Activated CD8-positive, alpha-beta memory T cell treated with anti-CD3 and anti-CD28 coated beads, Interleukin-2, amount 50 U/mL, for 48 hours (primary cell): Measurements from ENCODE around the gene TCF3.
"Not testable (repeated sequence)": the region's sequence is repeated elsewhere in the genome, so short reads cannot be mapped to it uniquely, and the experiment has no call there.

ENCODE experiments used
- DNase-seq: peaks from one replicate; pipeline ENCODE4 v3.0.0-alpha.2; 2020

TCF3 gene

DNA sequence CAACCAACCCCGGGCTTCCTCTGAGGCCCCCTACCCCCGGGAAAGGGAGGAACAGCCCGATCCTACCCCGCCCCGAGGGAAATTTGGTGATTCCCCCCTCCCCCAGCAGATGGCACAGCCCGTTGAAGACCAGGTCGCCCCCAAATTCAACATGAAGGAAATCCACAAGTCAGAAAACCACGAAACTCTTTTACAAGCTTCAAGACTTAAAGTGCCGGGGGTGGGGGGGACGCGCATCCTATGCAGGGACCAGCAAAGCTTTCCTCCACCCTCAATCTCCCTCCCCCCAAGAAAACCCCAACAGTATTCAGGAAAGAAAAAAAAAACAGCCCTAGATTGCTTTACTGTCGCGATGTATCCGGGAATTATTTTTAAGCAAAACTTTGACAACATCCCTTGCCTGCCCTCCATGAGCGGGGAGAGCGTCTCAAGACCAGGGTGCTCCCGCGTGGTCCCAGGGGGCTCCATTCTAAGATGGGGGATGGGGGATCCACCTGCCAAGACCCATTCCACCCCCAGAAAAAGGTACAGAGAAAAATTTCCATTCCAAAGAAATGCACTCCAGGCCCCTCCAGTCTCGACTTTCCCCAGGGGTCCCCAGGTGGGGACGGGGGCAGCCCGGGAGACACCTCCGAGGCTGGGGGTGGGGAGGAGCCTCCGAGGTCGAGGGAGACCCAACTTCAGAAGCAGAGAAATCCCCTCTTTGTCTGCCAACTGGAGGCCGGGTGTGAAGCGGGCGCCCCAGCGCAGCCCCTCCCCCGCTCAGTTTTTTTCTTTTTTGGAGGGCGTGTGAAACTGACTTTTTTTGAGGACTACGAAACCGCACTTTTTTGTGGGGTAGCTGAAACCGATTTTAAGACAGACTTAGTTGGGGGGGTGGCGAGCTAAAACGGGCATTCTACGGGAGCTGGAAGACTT, 1.5 kb downstream of the TCF3 start:
- peak; percentile 81 for DNase-seq

DNA sequence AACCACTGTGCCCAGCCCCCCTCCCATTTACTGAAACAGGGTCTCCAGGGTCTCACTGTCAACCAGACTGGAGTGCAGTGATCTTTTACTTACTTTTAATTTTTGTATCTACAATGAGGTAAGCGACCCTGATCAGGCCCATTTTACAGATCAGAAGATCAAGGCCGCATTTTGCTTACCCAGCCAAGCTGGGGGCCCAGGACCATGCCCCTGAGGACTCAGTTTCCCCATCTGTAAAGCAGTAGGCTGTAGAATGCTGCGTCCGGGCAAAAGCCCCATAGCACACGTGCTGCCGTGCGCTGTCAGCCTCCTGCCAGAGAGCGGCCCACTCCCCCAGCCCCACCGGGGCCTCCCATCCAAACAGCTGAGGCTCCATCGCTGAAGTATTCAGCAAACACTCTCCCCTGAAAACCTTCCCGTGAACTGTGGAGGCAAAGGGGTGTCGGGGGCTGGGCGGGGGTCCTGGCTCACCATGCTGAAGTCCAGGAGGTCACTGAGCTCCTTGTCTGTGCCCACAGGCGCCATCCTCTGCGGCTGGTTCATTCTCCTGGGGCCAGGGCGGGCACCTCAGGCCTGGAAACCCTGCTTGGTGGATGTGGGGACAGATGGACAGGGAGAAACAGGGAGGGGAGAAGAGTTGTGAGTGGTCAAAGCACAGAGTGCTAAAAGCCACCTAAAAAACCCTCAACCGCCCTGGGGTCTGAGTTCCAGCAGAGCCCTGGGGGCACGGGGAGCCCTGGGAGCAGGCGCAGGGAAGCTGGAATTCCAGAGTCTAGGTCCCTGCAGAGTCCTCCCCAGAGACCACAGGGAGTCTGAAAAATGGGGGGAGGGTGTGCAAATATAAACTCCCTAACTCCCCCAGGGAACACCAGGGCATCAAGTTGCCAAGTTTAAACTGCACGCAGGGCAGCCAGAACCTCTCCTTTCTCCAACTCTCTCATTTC, 2.4 kb downstream of the TCF3 start:
- DNase-seq, result no peak

DNA sequence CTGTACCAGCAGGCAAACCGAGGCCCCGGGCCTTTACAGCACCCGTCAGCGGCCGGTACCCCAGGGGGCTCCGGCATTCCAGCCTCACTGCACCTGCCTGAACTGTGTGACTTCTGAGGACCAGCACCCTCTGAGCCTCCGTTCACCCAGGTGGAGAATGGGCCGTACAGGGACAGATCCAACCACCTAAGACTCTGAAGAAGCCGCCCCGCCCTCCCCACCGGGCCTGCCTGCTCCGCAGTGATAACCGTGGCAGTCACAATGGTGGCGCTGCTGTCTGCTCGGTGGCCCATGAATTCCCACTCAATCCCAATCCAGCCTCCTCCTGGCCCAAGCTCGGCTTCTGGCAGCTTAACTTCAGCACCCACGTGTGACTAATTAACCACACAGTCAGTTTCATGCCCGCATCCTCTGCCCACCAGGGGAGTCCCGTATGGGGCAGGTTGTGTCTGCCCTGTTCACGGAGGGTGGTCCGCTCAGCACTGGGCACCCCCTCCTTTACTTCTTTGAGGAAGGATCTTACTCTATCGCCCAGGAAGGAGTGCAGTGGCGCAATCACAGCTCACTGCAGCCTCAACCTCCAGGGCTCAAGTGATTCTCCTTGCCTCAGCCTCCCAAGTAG, 3.4 kb downstream of the TCF3 start:
- DNase-seq, result no peak

DNA sequence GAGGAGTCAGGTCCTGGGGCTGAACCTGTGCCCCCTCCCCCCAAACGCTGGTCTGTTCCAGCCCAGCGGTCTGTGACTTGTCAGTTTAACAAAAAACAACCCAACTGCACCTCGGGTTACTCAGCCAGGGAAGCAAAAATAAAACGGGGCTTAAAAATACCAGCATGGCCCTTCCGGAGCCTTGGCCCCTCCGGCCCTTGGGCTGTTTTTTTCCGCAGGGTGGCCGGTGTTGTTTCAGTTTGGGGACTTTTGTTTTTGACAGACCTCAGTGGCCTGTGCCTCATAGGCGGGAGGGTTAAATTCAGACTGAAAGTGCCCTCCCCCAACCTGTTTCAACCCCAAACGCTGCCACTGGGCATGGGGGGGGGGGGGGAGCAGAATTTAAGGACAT, 4.0 kb downstream of the TCF3 start:
- no peak for DNase-seq

DNA sequence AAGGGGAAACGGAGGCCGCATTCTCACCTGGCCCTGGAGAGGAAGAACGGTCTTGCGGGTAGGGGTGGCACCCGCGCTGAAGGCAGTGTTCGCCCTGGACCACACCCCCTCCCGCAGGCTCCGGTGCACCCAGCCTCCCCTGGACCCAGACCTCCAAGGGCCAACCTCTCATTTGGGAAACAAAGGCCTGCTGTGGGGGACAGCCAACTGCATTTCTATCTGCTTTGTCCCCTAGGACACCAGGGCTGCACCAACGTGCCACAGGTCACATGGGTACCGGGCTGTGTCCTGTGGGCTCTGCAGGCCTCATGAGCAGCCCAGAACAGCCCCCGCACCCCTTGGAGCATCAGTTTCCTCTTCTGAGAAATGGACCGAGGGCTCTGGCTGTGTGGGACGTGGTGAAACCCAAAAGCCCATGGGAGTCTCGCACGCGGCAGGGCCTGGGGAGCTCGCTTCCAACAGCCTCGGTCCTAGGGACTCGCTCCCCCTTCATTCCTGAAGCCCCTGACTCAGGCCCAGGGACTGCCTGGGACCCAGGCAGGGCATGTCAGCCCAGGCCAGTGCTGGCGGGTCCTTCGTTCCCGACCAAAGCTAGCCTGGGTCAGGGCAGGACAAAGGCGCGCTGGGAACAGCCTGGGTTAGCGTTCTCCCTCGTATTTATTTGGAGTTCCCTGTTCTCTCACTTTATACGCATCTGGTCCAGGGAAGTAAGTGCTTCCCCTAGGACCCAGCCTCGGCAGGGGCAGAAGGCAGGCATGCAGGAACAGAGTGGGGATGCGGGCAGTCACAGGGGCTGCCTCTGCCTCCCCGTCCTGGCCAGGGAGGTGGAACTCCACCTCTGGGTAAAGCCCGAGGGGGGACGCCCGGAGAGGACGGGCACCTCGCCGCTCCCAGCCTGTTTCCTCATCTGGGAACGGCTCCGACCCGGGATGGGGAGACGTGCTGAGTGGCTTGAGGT, 4.6 kb downstream of the TCF3 start:
- DNase-seq, result no peak

- DNase-seq, result no peak
Measured at GRCh38 chr19:1646659-1647453, 5.6 kb downstream of the TCF3 start.

DNA sequence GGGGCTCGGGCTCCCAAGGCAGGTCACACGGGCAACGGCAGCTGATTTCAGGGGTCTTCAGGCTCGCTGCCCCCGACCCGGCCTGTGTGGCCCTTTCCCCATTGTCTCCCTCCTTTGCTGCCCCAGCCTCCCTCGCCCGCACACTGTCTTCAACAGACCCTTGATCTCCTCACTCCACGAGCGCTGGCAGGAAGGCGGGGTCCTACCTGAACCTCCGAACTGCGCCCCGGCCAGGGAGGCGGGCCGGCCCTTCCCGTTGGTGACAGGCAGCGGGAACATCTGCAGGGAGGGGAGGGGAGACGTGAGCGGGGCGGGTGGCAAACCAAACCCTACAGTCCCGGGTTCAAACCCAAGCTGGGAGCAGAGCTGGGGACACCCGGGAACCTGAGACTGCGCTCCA, 6.3 kb downstream of the TCF3 start:
- DNase-seq, result no peak

GRCh38 chr19:1645299-1645698, 7.1 kb downstream of the TCF3 start:
- DNase-seq, result no peak

DNA sequence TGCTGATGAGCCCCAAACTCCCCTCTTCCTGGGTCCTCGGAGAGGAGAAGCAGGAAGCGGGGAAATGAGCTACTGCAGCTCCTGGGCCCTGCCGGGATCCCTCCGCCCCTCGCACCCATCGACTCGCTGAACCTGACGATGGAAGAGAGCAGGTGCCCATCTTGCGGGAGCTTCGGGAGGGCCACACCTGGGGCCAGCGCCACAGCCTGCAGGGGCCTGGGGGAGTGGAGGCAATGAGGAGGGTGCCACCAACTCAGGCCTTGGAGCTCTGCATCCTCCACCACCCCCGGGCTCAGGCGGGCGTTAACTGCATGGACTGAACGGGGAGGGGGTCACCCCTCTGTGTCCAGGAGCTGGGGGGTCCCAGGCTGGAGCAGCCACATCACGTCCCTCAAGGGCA, 8.3 kb downstream of the TCF3 start:
- DNase-seq, result no peak

DNA sequence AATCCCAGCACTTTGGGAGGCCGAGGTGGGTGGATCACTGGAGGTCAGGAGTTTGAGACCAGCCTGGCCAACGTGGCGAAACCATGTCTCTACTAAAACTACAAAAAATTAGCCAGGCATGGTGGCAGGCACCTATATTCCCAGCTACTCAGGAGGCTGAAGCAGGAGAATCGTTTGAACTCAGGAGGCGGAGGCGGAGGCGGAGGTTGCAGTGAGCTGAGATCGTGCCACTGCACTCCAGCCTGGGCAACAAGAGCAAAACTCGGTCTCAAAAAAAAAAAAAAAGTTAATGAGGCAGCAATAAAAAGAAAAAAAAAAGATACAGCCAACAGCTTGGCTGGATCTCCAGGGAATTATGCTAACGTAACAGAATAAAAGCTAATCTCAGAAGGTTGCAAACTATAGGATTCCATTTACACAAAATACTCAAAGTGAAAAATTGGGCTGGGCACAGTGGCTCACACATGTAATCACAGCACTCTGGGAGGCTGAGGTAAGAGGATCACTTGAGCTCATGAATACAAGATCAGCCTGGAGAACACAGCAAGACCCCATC, 11.4 kb downstream of the TCF3 start:
- DNase-seq, result not testable (repeated sequence)

DNA sequence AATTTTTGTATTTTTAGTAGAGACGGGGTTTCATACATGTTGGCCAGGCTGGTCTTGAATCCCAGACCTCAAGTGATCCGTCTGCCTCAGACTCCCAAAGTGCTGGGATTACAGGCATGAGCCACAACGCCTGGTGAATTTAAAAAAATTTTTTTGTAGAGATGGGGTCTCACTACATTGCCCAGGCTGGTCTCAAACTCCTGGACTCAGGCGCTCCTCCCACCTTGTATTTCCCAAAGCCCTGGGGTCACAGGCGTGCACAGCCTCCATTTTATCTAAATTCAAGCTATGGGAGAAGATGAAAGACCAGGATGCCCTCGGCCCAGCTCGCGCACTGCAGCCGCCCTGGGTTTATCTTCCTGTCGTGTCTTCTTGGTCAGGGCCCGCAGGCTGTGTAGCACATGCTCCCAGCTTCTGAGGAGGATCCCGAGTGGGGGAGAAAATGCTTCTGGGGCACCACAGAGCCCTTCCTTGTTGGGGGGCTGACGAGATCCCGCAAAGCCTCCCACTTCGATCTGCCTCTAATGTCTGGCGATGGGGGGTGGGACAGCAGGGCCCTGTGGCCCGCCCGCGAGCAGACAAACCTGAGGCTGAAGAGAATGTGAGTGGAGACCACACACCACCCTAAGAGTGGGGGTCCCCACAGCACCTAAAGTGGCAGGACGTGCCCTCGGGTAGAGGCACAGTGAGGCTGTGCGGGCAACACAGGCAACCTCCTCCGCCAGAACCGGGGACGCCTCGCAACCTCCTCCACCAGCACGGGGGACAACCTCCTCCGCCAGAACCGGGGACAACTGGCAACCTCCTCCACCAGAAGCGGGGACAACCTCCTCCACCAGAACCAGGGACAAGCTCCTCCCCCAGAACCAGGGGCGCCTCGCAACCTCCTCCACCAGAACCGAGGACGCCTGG, 15.8 kb downstream of the TCF3 start:
- DNase-seq, result no peak

DNA sequence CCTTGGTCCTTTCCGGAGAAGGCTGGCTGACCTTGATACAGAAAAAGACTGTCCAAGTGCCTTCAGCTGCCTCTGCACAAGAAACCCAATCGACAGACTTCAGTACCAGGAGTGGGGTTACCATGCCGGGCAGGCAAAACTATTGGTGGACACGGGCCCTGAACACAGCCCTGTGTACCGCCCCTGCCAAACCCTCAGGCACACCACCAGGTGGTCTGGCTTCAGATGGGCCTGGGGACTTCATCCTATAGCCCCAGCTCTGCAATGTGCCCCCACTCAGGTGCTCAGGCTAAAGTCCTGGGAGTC, 17.5 kb downstream of the TCF3 start:
- no peak for DNase-seq

DNA sequence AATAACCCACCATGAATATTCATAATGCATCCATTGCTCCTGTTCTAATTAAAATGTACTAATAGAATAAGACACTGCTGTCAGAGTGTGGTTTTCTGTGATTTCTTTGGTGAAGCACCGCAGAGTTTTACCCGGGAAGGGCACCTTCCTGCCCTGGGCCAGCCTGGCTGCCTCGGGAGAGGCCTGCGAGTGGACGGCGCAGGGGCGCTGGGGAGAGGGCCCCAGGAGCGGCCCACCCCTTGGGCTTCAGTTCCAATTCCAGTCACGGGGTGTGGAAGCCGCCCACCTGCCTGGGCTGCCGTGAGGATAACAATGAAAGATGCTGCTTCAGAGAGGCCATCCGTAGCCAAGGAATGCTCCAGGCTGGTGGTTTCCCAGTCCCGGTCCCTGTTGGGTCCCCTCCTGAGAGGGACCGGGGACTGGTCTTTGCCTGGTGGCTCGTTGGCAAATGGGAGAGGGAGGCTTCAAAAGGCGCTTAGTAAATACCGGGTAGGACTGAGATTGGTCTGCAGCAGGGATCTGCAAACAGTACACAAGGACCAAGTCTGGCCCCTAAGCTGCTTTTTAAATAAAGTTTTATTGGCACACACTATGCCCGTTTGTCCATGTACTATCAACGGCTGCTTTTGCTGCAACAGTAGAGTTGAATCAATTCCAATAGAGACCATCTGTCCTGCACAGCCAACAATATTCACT, 18.0 kb downstream of the TCF3 start:
- no peak for DNase-seq

DNA sequence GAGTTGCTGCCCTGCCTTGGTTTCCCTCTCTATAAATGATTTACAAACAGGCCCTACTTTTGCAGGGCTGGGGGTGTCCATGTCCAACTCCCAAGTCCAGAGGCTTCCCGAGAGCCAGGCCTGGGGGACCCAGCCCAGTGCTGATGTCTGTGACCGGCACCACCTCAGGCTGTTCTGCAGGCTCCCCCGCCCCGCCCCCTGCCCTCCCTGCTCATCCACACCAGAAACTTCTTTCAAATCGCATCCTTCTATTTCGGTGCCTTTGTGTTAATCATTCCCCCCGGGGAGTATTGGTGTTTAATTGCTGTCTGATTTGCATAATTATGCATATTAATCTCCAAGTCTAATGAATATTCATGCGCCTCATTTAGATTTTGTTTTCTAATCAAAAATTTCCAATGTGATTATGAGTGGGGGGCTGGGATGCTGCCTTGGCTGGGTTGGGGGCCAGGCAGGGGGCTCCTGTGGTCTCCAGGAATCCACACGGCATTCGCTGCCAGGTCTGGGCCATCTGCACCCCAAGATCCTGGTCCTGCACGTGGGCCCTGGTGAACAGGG, 19.1 kb downstream of the TCF3 start:
- no peak for DNase-seq

DNA sequence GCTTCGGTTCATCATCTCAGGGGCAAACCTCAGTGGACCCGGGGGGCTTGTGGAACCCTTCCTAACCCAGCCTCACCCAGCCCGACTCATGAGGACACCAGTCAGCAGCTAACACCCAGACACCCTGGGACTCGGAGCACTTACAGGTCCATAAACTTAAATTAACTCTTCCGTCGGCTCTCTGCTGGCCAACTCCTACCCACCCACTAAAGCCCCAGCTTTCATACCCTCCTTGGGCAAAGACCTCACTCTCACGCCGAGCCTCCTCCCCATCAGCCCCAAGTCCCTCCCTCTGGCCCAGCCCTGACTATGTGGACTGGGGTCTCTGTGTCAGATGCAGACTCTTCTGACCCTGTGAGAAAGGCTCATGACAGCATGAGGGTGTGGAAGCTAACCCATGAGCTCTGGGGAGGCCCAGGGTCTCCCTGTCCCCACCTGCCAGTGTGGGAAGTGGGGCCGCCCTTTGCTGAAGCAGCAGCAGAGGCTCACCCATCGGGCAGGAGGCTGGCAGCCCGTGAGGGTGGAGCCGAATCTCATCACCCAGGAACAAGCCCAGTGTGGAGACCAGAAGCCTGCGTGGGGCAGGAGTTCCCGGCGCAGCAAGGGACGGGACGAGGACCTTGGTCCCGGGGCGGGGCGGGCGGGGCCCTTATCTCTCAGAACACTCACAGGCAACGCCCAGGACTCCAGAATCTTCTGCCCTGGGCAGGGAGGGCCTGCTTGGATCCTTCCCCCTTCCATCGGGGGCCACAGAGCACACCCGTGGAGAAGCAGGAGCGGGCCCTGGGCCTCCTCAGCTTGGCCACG, 19.8 kb downstream of the TCF3 start:
- DNase-seq, result no peak

- DNase-seq, result no peak
Measured at GRCh38 chr19:1631557-1632100, 20.8 kb downstream of the TCF3 start.

- DNase-seq, result no peak
Measured at GRCh38 chr19:1630811-1631210, 21.6 kb downstream of the TCF3 start.

DNA sequence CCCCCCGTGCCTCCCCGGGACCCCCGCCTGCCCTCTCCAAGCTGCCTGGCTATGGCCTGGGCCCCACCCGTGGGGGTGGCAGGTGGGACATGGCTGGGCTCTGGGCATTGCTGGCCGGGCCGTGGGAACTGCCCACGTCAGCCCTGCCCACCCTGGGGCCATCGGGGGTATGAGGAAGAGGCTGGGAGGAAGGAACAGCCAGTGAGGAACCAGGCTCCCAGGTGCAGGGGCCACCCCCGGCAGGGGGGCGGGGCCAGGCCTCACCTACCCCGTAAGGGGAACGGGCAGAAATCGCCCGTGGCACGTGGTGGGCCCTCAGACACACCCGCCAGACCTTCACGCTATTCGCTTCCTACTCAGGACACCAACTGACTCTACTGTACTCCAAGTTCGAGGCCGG, 22.4 kb downstream of the TCF3 start:
- DNase-seq, result no peak
